ENCODE data around the gene ACSL3.
"Not testable (repeated sequence)": the region's sequence is repeated elsewhere in the genome, so short reads cannot be mapped to it uniquely, and the experiment has no call there.

ACSL3 gene

DNA sequence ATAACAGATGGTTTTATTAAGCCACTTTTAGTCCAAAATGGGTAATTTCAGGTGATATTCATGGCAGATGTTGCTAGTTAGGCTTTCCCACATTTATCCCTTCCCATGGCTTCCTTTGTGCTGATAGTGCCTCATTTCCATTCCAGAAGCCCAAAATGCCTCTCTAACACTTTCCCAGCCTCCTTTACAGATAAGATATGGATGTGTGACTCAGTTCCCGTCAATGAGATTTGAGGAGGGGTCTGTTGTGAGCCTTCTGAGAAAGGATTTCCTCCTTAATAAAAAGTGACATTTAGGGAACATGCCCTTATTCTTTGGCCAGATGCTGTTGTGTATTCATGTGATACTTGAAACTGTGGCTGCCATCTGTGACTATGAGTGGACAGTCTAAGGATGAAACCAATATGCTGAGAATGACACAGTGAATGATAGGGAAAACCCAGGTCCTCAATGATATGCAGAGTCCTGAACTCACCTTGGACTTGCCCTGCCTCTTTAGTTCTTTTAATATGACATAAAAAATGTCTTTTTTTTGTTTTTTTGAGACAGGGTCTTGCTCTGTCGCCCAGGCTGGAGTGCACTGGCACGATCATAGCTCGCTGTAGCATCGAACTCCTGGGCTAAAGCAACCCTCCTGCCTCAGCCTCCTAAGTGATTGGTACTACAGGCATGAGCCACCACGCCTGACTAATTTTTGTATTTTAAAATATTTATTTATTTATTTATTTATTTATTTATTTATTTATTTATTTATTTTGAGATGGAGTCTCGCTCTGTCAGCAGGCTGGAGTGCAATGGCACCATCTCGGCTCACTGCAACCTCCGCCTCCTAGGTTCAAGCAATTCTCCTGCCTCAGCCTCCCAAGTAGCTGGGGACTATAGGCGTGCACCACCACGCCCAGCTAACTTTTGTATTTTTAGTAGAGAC lies 5.8 kb upstream of the ACSL3 start:
- no peak for DNase-seq

- no peak for DNase-seq
Measured at GRCh38 chr2:222859786-222860612, 837 bp upstream of the ACSL3 start.

GRCh38 chr2:222861411-222862105 lies 722 bp downstream of the ACSL3 start:
- DNase-seq, result peak; percentile 33

GRCh38 chr2:222862106-222862908 lies 1.5 kb downstream of the ACSL3 start:
- DNase-seq, result no peak

GRCh38 chr2:222862909-222863544 lies 2.2 kb downstream of the ACSL3 start:
- DNase-seq, result no peak

- no peak for DNase-seq
Measured at GRCh38 chr2:222864296-222864695, 3.5 kb downstream of the ACSL3 start.

DNA sequence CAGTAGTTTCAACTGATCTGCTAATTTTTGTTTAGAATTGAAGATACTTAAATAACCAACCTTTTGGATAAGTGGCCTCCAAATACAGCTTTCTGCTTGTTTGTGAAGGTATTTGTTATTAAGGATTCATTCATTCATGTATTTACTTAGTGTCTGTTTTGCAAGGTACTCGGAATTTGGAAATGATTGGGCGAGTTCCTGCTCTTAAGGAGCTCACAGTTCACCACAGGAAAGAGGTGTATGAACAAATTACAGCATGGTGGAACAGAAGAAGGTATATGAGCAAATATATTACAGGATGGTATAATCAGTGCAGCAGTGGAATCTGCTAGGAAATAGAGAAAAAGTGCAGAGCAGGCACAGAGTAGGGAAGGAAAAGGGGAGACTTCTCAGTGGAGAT lies 4.5 kb downstream of the ACSL3 start:
- DNase-seq, result no peak

DNA sequence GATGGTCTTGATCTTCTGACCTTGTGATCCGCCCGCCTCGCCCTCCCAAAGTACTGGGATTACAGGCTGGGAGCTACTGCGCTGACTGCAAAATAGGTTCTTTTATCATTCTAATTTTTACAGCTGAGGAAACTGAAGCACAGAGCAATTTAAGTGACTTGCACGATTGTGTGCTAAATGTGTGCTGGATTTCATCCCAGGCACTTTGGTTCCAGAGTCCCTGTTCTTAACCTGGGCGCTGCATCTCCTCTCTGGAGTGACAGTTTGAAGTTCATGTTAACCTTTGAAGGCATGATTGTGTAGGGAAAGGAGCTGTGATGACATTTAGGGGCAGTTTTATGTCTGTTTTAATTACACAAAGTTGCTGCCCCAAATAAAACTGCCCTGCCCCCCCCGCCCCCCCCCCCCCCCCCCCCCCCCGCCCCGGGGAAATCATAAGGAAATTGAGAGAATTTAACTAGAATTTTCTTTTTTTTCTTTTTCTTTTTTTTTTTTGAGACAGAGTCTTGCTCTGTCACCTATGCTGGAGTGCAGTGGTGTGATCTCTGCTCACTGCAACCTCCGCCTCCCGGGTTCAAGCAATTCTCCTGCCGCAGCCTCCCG lies 5.6 kb downstream of the ACSL3 start:
- DNase-seq, result no peak

DNA sequence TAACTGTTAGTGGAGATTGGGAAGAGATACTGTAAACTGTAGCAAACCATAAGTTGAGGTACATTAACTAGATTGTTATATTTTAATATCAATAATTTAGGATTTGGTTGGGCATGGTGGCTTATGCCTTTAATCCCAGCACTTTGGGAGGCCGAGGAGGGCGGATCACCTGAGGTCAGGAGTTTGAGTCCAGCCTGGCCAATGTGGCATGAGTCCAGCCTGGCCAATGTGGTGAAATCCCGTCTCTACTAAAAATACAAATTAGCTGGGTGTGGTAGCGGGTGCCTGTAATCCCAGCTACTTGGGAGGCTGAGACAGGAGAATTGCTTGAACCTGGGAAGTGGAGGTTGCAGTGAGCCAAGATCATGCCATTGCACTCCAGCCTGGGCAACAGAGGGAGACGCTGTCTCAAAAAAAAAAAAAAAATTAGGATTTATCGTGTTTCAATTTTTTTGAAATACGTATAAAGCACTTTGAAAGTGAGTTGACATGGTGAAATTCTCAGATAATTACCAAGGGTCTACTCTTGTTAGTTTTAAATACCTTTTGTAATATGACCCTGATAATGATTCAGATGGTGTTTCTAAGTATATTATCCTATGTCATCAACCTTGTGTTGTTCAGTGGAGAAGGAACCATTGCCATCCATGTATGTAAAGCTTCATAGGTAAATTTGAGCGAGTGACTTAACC lies 7.9 kb downstream of the ACSL3 start:
- not testable (repeated sequence) for DNase-seq

DNA sequence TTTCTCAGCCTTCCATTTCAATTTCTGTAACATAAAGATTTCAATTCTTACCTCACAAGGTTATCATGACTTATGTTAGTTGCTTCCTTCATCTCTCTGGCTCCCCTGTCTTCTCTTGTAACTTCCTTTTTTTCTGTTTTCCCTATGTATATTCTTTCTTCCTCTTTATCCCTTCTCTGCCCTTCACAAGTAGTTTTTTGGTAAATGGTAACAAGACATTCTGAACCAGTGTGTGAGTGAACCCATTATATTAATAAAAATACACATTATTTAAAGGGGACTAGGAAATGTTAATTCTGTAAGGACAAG lies 8.4 kb downstream of the ACSL3 start:
- no peak for DNase-seq

DNA sequence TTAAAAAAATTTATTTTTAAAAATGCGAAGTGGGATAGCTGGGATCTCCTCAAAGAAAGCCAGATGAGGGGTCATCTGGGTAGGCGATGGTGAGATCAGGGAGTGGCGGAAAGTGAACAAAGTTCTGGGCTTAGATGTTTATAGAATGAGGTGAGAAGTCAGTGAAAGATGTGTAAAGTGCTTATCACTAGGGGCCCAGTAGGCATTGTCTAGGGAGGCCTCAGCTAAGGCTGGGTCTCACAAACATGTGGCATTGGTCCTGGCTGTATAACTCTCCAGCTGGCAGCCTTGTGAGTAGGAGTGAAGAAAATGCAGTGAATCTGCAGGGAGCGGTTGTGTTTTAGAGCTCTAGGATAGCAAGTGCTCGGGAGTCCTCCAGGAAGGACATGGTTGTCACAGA lies 10.5 kb downstream of the ACSL3 start:
- no peak for DNase-seq

- no peak for DNase-seq
Measured at GRCh38 chr2:222872551-222872950, 11.7 kb downstream of the ACSL3 start.

GRCh38 chr2:222875482-222875881 lies 14.6 kb downstream of the ACSL3 start:
- DNase-seq, result no peak

DNA sequence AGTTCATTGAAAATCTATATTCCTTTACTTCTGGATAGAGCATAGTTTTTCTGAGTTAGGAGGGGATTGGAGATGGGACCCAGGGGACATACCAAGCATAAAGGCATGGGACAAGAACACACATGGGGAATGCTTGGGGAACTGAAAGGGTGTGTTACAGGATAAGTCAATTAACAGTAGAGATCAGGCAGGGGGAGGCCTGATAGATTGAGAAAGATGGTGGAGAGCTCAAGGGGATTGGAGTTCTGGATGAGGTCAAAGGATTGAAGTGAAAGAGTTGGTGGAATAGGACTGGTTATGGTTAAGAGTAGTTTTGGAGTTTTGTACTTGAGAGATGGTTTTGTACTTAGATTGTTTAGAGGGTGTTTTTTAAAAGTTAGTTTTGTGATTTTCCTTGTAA lies 16.1 kb downstream of the ACSL3 start:
- DNase-seq, result no peak

DNA sequence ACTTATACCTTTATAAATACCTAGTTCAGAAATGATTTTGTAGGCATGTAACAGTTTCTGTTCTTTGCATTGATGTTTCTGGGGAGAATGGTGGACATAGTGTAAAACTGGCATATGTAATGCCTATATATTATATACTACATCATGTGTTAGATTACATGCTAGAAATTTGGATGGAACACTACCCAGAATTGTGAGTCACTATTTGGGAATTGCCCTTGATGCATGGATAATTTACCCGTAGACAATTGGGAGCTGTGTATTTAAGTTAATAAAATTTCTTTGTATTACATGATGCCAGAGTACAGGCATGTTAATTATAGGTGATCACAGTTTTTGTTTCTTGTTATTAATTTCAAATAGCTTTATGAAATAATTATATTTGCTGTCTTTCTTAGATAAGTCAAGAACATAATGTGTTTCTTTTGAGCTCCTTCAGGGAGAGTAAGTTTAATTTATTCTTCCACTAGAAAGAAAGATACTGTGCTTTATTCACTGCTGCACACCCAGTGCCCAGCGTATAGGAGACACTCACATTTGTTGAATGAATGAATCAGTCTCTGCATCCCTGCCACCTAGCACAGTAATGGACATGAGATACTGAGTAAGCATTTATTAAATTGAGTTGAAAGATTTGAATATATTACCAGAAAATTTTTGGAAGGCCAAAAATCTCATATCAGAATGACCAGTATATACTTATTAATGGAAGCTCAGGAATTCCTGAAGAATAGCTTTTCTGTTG lies 16.9 kb downstream of the ACSL3 start:
- DNase-seq, result no peak

GRCh38 chr2:222878301-222878876 lies 17.6 kb downstream of the ACSL3 start:
- DNase-seq, result no peak

DNA sequence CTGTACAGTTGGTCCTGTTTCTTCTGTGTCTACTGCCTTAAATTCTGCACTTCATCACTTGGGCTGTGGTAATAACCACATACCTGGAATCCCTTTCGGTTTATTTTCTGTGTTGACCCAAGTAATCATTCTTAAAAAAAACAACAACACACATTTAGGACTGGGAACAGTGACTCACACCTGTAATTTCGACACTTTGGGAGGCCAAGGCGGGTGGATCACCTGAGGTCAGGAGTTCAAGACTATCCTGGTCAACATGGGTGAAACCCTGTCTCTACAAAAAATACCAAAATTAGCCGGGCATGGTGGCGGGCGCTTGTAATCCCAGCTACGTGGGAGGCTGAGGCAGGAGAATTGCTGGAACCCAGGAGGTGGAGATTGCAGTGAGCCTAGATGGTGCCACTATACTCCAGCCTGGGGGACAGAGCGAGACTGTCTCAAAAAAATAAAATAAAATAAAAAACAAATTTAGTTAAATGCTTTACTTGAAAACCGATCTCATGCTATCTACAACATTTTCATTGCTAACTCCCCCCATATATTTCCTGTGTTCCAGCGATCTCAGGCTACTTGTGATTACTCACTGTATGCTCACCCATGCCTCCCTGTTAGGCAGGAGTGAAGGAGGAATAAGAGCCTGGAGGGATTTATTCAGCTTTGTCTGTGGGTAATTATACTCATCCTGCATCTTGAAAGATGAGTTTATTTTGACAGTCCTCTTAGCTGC lies 18.2 kb downstream of the ACSL3 start:
- DNase-seq, result no peak

DNA sequence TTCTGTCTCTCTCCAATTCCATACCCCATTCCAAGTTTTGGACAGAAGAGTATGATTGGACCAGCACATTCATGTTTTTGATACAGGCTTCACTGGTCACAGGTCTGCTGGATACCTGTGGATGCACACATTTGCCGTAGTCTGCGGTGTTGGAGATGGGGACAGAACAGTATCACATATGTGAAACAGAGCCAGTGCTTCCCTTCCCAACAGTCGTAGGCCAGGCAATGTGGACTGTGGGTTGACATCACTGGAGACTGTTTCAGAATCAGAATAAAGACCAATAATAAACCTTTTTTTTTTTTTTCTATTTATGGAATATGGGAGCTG lies 18.7 kb downstream of the ACSL3 start:
- no peak for DNase-seq

GRCh38 chr2:222882484-222882928 lies 21.7 kb downstream of the ACSL3 start:
- DNase-seq, result no peak

Data from CD4-positive, alpha-beta T cell treated with Interleukin-15 for 1 hour (primary cell).